Measurements from ENCODE around the gene DTNA. TPM values are rescaled to one million over a fixed set of nuclear protein-coding genes. Genes with fewer than 3 reads are reported as not detected.

DTNA gene
- polyA plus RNA-seq, 1 donor from 2014 or later, result 53.9 TPM

DNA sequence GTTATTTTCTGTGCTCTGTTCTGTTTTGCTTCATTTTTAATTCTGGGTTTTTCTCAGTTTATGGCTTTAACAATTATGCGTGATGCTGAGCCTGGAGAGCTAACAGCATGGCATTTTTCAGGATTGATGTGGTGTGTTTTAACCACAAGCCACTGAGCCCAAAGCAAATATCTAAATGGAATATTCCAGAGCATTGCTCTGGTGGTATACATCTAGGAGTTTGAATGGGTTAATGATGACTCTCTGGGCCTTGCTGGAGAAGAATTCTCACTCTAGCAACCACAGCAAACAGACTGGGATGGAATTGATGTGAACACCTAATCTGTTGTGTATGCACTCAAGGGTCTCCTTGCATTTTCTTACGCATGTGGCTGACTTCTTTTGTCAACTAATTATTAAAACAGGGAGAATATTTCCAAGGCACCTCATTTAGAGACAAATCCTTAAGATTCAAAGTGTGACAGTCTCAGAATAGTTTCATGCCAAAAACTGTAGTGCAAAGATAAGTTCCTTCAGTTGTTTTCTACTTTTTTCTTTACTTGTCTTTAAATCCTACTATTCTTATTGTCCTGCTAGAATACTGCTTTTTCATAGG is 164.0 kb downstream of the DTNA start:
- TF ChIP-seq EZH2 (IDR thresholded peaks at IDR 0.05; ENCODE audit: borderline replicate concordance, insufficient read depth, low read length, poor library complexity, severe bottlenecking) (no peak), SMC3 (conservative IDR thresholded peaks at IDR 0.05; ENCODE audit: poor library complexity) (no peak), TAF1 (IDR thresholded peaks at IDR 0.05; ENCODE audit: low read depth) (no peak), RAD21 (conservative IDR thresholded peaks at IDR 0.05) (no peak), MXI1 (conservative IDR thresholded peaks at IDR 0.05; ENCODE audit: poor library complexity, severe bottlenecking) (no peak), EP300 (conservative IDR thresholded peaks at IDR 0.05; ENCODE audit: poor library complexity, severe bottlenecking) (no peak), POLR2AphosphoS5 (IDR thresholded peaks at IDR 0.05) (no peak)
- TF ChIP-seq, protein P1, sequence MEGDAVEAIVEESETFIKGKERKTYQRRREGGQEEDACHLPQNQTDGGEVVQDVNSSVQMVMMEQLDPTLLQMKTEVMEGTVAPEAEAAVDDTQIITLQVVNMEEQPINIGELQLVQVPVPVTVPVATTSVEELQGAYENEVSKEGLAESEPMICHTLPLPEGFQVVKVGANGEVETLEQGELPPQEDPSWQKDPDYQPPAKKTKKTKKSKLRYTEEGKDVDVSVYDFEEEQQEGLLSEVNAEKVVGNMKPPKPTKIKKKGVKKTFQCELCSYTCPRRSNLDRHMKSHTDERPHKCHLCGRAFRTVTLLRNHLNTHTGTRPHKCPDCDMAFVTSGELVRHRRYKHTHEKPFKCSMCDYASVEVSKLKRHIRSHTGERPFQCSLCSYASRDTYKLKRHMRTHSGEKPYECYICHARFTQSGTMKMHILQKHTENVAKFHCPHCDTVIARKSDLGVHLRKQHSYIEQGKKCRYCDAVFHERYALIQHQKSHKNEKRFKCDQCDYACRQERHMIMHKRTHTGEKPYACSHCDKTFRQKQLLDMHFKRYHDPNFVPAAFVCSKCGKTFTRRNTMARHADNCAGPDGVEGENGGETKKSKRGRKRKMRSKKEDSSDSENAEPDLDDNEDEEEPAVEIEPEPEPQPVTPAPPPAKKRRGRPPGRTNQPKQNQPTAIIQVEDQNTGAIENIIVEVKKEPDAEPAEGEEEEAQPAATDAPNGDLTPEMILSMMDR (IDR thresholded peaks at IDR 0.05; ENCODE audit: poor library complexity, severe bottlenecking), result no peak
- TF ChIP-seq, protein P2, sequence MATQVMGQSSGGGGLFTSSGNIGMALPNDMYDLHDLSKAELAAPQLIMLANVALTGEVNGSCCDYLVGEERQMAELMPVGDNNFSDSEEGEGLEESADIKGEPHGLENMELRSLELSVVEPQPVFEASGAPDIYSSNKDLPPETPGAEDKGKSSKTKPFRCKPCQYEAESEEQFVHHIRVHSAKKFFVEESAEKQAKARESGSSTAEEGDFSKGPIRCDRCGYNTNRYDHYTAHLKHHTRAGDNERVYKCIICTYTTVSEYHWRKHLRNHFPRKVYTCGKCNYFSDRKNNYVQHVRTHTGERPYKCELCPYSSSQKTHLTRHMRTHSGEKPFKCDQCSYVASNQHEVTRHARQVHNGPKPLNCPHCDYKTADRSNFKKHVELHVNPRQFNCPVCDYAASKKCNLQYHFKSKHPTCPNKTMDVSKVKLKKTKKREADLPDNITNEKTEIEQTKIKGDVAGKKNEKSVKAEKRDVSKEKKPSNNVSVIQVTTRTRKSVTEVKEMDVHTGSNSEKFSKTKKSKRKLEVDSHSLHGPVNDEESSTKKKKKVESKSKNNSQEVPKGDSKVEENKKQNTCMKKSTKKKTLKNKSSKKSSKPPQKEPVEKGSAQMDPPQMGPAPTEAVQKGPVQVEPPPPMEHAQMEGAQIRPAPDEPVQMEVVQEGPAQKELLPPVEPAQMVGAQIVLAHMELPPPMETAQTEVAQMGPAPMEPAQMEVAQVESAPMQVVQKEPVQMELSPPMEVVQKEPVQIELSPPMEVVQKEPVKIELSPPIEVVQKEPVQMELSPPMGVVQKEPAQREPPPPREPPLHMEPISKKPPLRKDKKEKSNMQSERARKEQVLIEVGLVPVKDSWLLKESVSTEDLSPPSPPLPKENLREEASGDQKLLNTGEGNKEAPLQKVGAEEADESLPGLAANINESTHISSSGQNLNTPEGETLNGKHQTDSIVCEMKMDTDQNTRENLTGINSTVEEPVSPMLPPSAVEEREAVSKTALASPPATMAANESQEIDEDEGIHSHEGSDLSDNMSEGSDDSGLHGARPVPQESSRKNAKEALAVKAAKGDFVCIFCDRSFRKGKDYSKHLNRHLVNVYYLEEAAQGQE (IDR thresholded peaks at IDR 0.05; ENCODE audit: borderline replicate concordance), result no peak
- H4K20me1 ChIP-seq (ENCODE audit: insufficient read depth), result no peaks in the 10 kb centered on the region

DNA sequence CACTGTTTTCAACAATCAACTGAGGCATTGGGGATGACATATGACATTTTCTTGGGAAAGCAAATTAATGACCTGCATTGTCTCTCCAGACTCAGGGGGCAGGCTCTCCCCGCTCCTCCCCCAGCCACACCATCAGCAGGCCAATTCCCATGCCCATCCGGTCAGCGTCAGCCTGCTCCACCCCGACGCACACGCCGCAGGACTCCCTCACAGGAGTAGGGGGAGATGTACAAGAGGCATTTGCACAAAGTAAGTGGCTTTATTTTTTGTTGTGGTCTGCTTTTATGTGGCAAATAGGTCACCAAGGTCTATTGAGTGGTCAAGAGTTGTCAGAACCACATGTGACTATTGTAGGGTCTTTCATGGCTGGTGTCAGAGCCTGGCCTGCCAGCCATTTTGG is 165.1 kb downstream of the DTNA start:
- no peaks in the 10 kb centered on the region for H4K20me1 ChIP-seq (ENCODE audit: insufficient read depth)
- H3K9ac ChIP-seq (ENCODE audit: low read length), result no peak overlapping the region
- no peak overlapping the region for H3K27ac ChIP-seq (ENCODE audit: low read length)
- H3K27me3 ChIP-seq (ENCODE audit: insufficient read depth, low read depth, low read length), result no peaks in the 10 kb centered on the region
- no peak overlapping the region for H2AFZ ChIP-seq (ENCODE audit: low read depth, low read length)
- no peak overlapping the region for H3K4me3 ChIP-seq (ENCODE audit: low read length)
- H3K9me2 ChIP-seq (ENCODE audit: insufficient read depth, low read length), result no peaks in the 10 kb centered on the region
- H3K9me3 ChIP-seq (ENCODE audit: low read length), result no peaks in the 10 kb centered on the region
- TF ChIP-seq RAD21 (conservative IDR thresholded peaks at IDR 0.05) (no peak), POLR2AphosphoS5 (IDR thresholded peaks at IDR 0.05) (no peak), SMC3 (conservative IDR thresholded peaks at IDR 0.05; ENCODE audit: poor library complexity) (no peak), TAF1 (IDR thresholded peaks at IDR 0.05; ENCODE audit: low read depth) (no peak), EZH2 (IDR thresholded peaks at IDR 0.05; ENCODE audit: borderline replicate concordance, insufficient read depth, low read length, poor library complexity, severe bottlenecking) (no peak), MXI1 (conservative IDR thresholded peaks at IDR 0.05; ENCODE audit: poor library complexity, severe bottlenecking) (no peak), EP300 (conservative IDR thresholded peaks at IDR 0.05; ENCODE audit: poor library complexity, severe bottlenecking) (no peak)
- TF ChIP-seq, protein P2 (IDR thresholded peaks at IDR 0.05; ENCODE audit: borderline replicate concordance), result no peak
- TF ChIP-seq, protein P1 (IDR thresholded peaks at IDR 0.05; ENCODE audit: poor library complexity, severe bottlenecking), result no peak
- H3F3A ChIP-seq (ENCODE audit: insufficient read depth, low read length, poor library complexity, severe bottlenecking), result no peaks in the 10 kb centered on the region
- H3K4me2 ChIP-seq (ENCODE audit: low read length), result no peak overlapping the region
- H3K79me2 ChIP-seq (replicated peaks; ENCODE audit: insufficient read depth, low read length), result no peaks in the 10 kb centered on the region
- H3K36me3 ChIP-seq (ENCODE audit: insufficient read depth, low read length), result peaks cover 3% of the 10 kb centered on the region

More for the DNA sequence above, 164.0 kb downstream of the DTNA start:
- H3K36me3 ChIP-seq (ENCODE audit: insufficient read depth, low read length), result peaks cover 3% of the 10 kb centered on the region
- H3K4me2 ChIP-seq (ENCODE audit: low read length), result no peak overlapping the region
- no peak overlapping the region for H3K4me3 ChIP-seq (ENCODE audit: low read length)
- no peak overlapping the region for H2AFZ ChIP-seq (ENCODE audit: low read depth, low read length)
- no peaks in the 10 kb centered on the region for H3K79me2 ChIP-seq (replicated peaks; ENCODE audit: insufficient read depth, low read length)
- no peaks in the 10 kb centered on the region for H3F3A ChIP-seq (ENCODE audit: insufficient read depth, low read length, poor library complexity, severe bottlenecking)
- H3K27me3 ChIP-seq (ENCODE audit: insufficient read depth, low read depth, low read length), result no peaks in the 10 kb centered on the region
- H3K9me2 ChIP-seq (ENCODE audit: insufficient read depth, low read length), result no peaks in the 10 kb centered on the region
- no peak overlapping the region for H3K9ac ChIP-seq (ENCODE audit: low read length)
- H3K27ac ChIP-seq (ENCODE audit: low read length), result no peak overlapping the region
- H3K9me3 ChIP-seq (ENCODE audit: low read length), result no peaks in the 10 kb centered on the region
